Testis (tissue), 3 donors: ENCODE measurements around the gene IDE. TPM values are rescaled to one million over a fixed set of nuclear protein-coding genes. Genes with fewer than 3 reads are reported as not detected.

Experiments
- DNase-seq: peaks from one replicate; pipeline ENCODE4 v3.0.0-alpha.2; 2019
- H3K27ac ChIP-seq, 2 donors: fragments of 200-600 bp; sonication (generic); one replicate each; pipeline ENCODE4 v1.5.1; 2019
- H3K27me3 ChIP-seq: fragments of 200-600 bp; sonication (generic); one replicate; pipeline ENCODE4 v1.5.1; 2019
- H3K36me3 ChIP-seq: fragments of 200-600 bp; sonication (generic); one replicate; pipeline ENCODE4 v1.5.1; 2017; ENCODE audit warnings: low read depth; ENCODE audit errors: missing control alignments
- H3K4me1 ChIP-seq: fragments of 200-600 bp; sonication (generic); one replicate; pipeline ENCODE4 v1.5.1; 2019
- H3K4me3 ChIP-seq, 2 donors: fragments of 200-600 bp; sonication (generic); one replicate each; pipeline ENCODE4 v1.5.1; 2017 to 2019
- H3K9me3 ChIP-seq: fragments of 200-600 bp; sonication (generic); one replicate; pipeline ENCODE4 v1.5.1; 2017
- CTCF ChIP-seq, 3 experiments: fragments of 450-650 bp in 2 of 3; fragments of 200-600 bp in 1 of 3; sonication (generic) in 1 of 3; IDR thresholded peaks; one replicate each; pipeline ENCODE4 v1.5.1; 2016 to 2019; ENCODE audit warnings: antibody characterized with exemption in 3 of 3, mild to moderate bottlenecking in 2 of 3, moderate library complexity in 1 of 3
- POLR2A ChIP-seq: fragments of 450-650 bp; IDR thresholded peaks from one replicate; pipeline ENCODE4 v1.6.1; 2017; ENCODE audit warnings: antibody characterized with exemption, mild to moderate bottlenecking, moderate library complexity
- WGBS, 2 donors: methylation state at CpG; one replicate each; pipeline ENCODE4 v1.1.5; 2018; 5-methylcytosine and 5-hydroxymethylcytosine counted together
- intact Hi-C: fragments of 100-400 bp; cut with DNase I; formaldehyde crosslinking; loops from one replicate; pipeline ENCODE4 v1.15.1; 2023; ENCODE audit warnings: low total_unique reads
- polyA plus RNA-seq: library from polyadenylated mRNA; stranded (reverse); fragments of 350-450 nt; fragmentation: Illumina TruSeq; extraction: RNeasy Lipid Tissue Mini Kit (QIAGEN cat#74804); gene quantifications from one replicate; pipeline ENCODE4 v1.2.3, GENCODE V29; 2014; ENCODE audit warnings: low read depth, low replicate concordance; ENCODE audit not compliant: insufficient read depth
- total RNA-seq, 2 donors: library from RNA; depleted of rRNA; stranded (reverse); fragments of >200 nt; gene quantifications; one replicate each; pipeline ENCODE4 v1.2.3, GENCODE V29; 2016

Gene IDE
- total and polyA plus RNA-seq, 3 donors from 2014 or later: 28.4 to 78.2 (median 31.1) TPM

- WGBS, 2 donors: 89 to 91% methylated on average over 2 of the region's 2 CpGs
Measured at GRCh38 chr10:92550924-92551323, 23.0 kb downstream of the IDE start.

GRCh38 chr10:92547676-92548075 lies 26.2 kb downstream of the IDE start:
- Histone ChIP-seq H3K4me1 (no peaks in the 10 kb centered on the region), H3K4me3 (no peak overlapping the region), H3K27ac (no peak overlapping the region), H3K36me3 (no peaks in the 10 kb centered on the region), H3K9me3 (no peaks in the 10 kb centered on the region), H3K27me3 (no peaks in the 10 kb centered on the region)
- 96 to 100% methylated on average over 4 of the region's 4 CpGs for WGBS, 2 donors
- intact Hi-C loops: no loop called here
- no peak for DNase-seq
- no peak for TF ChIP-seq CTCF (IDR thresholded peaks at IDR 0.05)
- TF ChIP-seq POLR2A: no peak

More at GRCh38 chr10:92550924-92551323, 23.0 kb downstream of the IDE start:
- Histone ChIP-seq H3K4me1 (no peaks in the 10 kb centered on the region), H3K4me3 (no peak overlapping the region), H3K36me3 (no peaks in the 10 kb centered on the region), H3K9me3 (no peaks in the 10 kb centered on the region), H3K27ac (no peak overlapping the region), H3K27me3 (no peaks in the 10 kb centered on the region)
- intact Hi-C loops: no loop called here
- TF ChIP-seq CTCF (IDR thresholded peaks at IDR 0.05) (no peak), POLR2A (no peak)
- DNase-seq: no peak

- no peaks in the 10 kb centered on the region for H3K36me3 ChIP-seq
- H3K4me1 ChIP-seq: no peaks in the 10 kb centered on the region
- H3K4me3 ChIP-seq: no peak overlapping the region
- H3K9me3 ChIP-seq: no peaks in the 10 kb centered on the region
- intact Hi-C loops: no loop called here
- no peak for TF ChIP-seq POLR2A
- H3K27me3 ChIP-seq: no peaks in the 10 kb centered on the region
- no peak for DNase-seq
- WGBS, 2 donors: 96% methylated on average over 1 of the region's 1 CpG
- no peak overlapping the region for H3K27ac ChIP-seq
Measured at GRCh38 chr10:92545556-92545955, 28.3 kb downstream of the IDE start.

- H3K27ac ChIP-seq: no peak overlapping the region
- no peaks in the 10 kb centered on the region for H3K9me3 ChIP-seq
- no peaks in the 10 kb centered on the region for H3K36me3 ChIP-seq
- 50 to 55% methylated on average over 3 of the region's 3 CpGs for WGBS, 2 donors
- no peaks in the 10 kb centered on the region for H3K27me3 ChIP-seq
- intact Hi-C loops: no loop called here
- H3K4me3 ChIP-seq: no peak overlapping the region
- H3K4me1 ChIP-seq: no peaks in the 10 kb centered on the region
- TF ChIP-seq CTCF (IDR thresholded peaks at IDR 0.05): no peak
- no peak for TF ChIP-seq POLR2A
- no peak for DNase-seq
Measured at GRCh38 chr10:92544296-92544695, 29.6 kb downstream of the IDE start.

- 92 to 95% methylated on average over 5 of the region's 5 CpGs for WGBS, 2 donors
- intact Hi-C loops: no loop called here
Measured at GRCh38 chr10:92542458-92542857, 31.4 kb downstream of the IDE start.

More at GRCh38 chr10:92542458-92542857, 31.4 kb downstream of the IDE start:
- no peaks in the 10 kb centered on the region for H3K4me1 ChIP-seq
- H3K36me3 ChIP-seq: no peaks in the 10 kb centered on the region
- no peak overlapping the region for H3K27ac ChIP-seq
- TF ChIP-seq POLR2A (no peak), CTCF (IDR thresholded peaks at IDR 0.05) (no peak)
- H3K27me3 ChIP-seq: no peaks in the 10 kb centered on the region
- DNase-seq: no peak
- H3K4me3 ChIP-seq: no peak overlapping the region
- H3K9me3 ChIP-seq: no peaks in the 10 kb centered on the region
